Measurements from ENCODE around the gene FAM3D. TPM values are rescaled to one million over a fixed set of nuclear protein-coding genes. Genes with fewer than 3 reads are reported as not detected.

FAM3D gene
- polyA plus RNA-seq, 3 donors, result 0.28 to 1.9 (median 0.71) TPM

DNA sequence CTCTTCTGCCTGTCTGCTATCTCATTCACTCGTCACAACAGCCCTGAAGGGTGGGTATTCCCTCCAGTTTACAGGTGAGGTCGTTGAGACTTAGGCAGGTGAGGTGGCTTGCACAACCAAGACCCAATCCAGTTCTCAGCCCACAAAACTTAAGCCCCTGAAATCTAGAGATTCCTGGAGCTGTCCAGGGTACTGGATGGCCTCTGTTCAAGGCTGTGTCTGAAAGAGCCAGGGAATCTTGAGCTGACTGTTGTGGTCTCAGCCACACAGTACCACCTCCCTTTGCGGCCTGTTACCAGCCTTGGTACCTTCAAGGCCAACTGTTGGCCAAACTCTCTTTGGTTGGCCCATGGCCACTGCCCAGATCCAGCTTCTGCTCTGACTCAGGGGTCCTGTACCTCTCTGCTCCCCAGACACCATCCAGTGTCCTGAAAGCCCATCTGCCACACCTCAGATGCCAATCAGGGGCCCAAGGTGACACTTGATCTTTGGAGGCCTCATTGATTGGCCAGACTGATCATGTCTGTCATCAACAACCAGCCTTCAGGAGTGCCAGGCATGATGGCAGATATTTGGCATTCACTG is 78.5 kb downstream of the FAM3D start:
- 83% methylated on average over 1 of the region's 3 CpGs for WGBS (ENCODE audit: insufficient coverage)
- H3K27ac Mint-ChIP-seq, result no peak overlapping the region
- Histone ChIP-seq H3K36me3 (replicated peaks in 1 of 2; ENCODE audit: control insufficient read depth in 1 of 2, insufficient read depth in 2 of 2, low read length in 2 of 2) (no peaks in the 10 kb centered on the region), H4K20me1 (ENCODE audit: insufficient read depth, low read length) (no peaks in the 10 kb centered on the region), H3K4me3 (replicated peaks in 1 of 3; ENCODE audit: low read depth in 2 of 3, low read length in 3 of 3) (no peak overlapping the region), H3K4me1 (ENCODE audit: control insufficient read depth in 1 of 2, insufficient read depth in 2 of 2, low read length in 2 of 2) (peaks cover 7 to 9% of the 10 kb centered on the region in 2 donors), H3K27ac (ENCODE audit: low read depth in 1 of 2, low read length in 2 of 2) (no peak overlapping the region), H3K9me3 (replicated peaks in 1 of 2; ENCODE audit: control insufficient read depth in 1 of 2, insufficient read depth in 1 of 2, low read length in 2 of 2) (peaks cover 0 to 27% of the 10 kb centered on the region in 2 donors), H3K27me3 (ENCODE audit: control insufficient read depth in 2 of 2, insufficient read depth in 2 of 2, low read length in 2 of 2) (peaks cover 36 to 62% of the 10 kb centered on the region in 2 donors), H3K79me2 (ENCODE audit: insufficient read depth, low read length) (no peaks in the 10 kb centered on the region), H3K9ac (ENCODE audit: insufficient read depth, low read length, poor library complexity, severe bottlenecking) (no peak overlapping the region), H2AFZ (ENCODE audit: insufficient read depth, low read depth, low read length, poor library complexity, severe bottlenecking) (no peak overlapping the region), H3K4me2 (replicated peaks; ENCODE audit: extremely low read depth, low read length, poor library complexity, severe bottlenecking) (no peak overlapping the region)
- TF ChIP-seq, protein P1, sequence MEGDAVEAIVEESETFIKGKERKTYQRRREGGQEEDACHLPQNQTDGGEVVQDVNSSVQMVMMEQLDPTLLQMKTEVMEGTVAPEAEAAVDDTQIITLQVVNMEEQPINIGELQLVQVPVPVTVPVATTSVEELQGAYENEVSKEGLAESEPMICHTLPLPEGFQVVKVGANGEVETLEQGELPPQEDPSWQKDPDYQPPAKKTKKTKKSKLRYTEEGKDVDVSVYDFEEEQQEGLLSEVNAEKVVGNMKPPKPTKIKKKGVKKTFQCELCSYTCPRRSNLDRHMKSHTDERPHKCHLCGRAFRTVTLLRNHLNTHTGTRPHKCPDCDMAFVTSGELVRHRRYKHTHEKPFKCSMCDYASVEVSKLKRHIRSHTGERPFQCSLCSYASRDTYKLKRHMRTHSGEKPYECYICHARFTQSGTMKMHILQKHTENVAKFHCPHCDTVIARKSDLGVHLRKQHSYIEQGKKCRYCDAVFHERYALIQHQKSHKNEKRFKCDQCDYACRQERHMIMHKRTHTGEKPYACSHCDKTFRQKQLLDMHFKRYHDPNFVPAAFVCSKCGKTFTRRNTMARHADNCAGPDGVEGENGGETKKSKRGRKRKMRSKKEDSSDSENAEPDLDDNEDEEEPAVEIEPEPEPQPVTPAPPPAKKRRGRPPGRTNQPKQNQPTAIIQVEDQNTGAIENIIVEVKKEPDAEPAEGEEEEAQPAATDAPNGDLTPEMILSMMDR (IDR thresholded peaks at IDR 0.05), result no peak
- peaks cover 0 to 26% (median 19%) of the 10 kb centered on the region in 7 donors for H3K9me3 Mint-ChIP-seq
- H3K4me3 Mint-ChIP-seq, result peak overlapping the region in 1 of 2 donors; percentile 81
- intact Hi-C loops (cut with micrococcal nuclease), result no loop called here
- no peak for DNase-seq
- peaks cover 29% of the 10 kb centered on the region for H3K4me1 Mint-ChIP-seq
- H3K27me3 Mint-ChIP-seq (ENCODE audit: low read depth in 3 of 3), result peaks cover 53 to 69% (median 65%) of the 10 kb centered on the region in 3 donors
- peaks cover 4 to 6% of the 10 kb centered on the region in 2 donors for H3K36me3 Mint-ChIP-seq

DNA sequence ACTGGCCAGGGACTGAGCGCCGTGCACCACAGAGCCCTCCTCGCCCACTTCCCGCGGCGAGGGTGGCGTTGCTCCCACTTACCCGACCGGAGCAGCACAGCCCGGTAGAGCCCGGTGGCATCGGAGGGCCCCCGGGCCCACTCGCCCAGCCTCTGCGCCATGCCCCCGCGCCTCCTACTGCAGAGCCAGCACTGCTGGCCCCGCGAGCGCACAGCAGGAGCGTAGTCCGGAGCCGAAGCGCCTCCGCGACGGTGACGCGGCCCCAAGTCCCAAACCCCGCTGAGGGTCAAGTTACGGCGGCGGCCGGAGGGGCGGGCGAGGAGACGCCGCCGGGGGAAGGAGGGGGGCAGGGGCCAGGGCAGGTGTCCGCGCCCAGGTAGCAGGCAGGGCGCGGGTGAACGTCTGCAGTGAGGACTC is 79.8 kb downstream of the FAM3D start:
- H3K4me3 Mint-ChIP-seq, result peak overlapping the region in 1 of 2 donors; percentile 98
- peaks cover 53 to 66% (median 65%) of the 10 kb centered on the region in 3 donors for H3K27me3 Mint-ChIP-seq (ENCODE audit: low read depth in 3 of 3)
- WGBS (ENCODE audit: insufficient coverage), result 8% methylated on average over 42 of the region's 44 CpGs

More for the DNA sequence above, 79.8 kb downstream of the FAM3D start:
- Mint-ChIP-seq H3K9me3 (peaks cover 0 to 27% (median 19%) of the 10 kb centered on the region in 7 donors), H3K27ac (no peak overlapping the region), H3K36me3 (peaks cover 4 to 6% of the 10 kb centered on the region in 2 donors), H3K4me1 (peaks cover 29% of the 10 kb centered on the region)
- no peak overlapping the region for H2AFZ ChIP-seq (ENCODE audit: insufficient read depth, low read depth, low read length, poor library complexity, severe bottlenecking)
- H4K20me1 ChIP-seq (ENCODE audit: insufficient read depth, low read length), result no peaks in the 10 kb centered on the region
- peaks cover 0 to 27% of the 10 kb centered on the region in 2 donors for H3K9me3 ChIP-seq (replicated peaks in 1 of 2; ENCODE audit: control insufficient read depth in 1 of 2, insufficient read depth in 1 of 2, low read length in 2 of 2)
- no peak overlapping the region for H3K9ac ChIP-seq (ENCODE audit: insufficient read depth, low read length, poor library complexity, severe bottlenecking)
- H3K27me3 ChIP-seq (ENCODE audit: control insufficient read depth in 2 of 2, insufficient read depth in 2 of 2, low read length in 2 of 2), result peaks cover 36 to 62% of the 10 kb centered on the region in 2 donors
- peaks cover 7 to 9% of the 10 kb centered on the region in 2 donors for H3K4me1 ChIP-seq (ENCODE audit: control insufficient read depth in 1 of 2, insufficient read depth in 2 of 2, low read length in 2 of 2)
- H3K36me3 ChIP-seq (replicated peaks in 1 of 2; ENCODE audit: control insufficient read depth in 1 of 2, insufficient read depth in 2 of 2, low read length in 2 of 2), result no peaks in the 10 kb centered on the region
- no peaks in the 10 kb centered on the region for H3K79me2 ChIP-seq (ENCODE audit: insufficient read depth, low read length)
- intact Hi-C loops (cut with micrococcal nuclease), result no loop called here
- no peak overlapping the region for H3K4me3 ChIP-seq (replicated peaks in 1 of 3; ENCODE audit: low read depth in 2 of 3, low read length in 3 of 3)
- no peak overlapping the region for H3K4me2 ChIP-seq (replicated peaks; ENCODE audit: extremely low read depth, low read length, poor library complexity, severe bottlenecking)
- DNase-seq, result no peak
- TF ChIP-seq, protein P1 (IDR thresholded peaks at IDR 0.05), result no peak
- no peak overlapping the region for H3K27ac ChIP-seq (ENCODE audit: low read depth in 1 of 2, low read length in 2 of 2)
